Effector memory CD8-positive, alpha-beta T cell (primary cell): ENCODE measurements around the gene SAP30BP.

ENCODE experiments used
- ATAC-seq: fragments of 150-1000 bp; cut with Tn5 transposase; replicated peaks from 2 replicates; pipeline ENCODE4 v1.10.0; 2021; ENCODE audit warnings: mild to moderate bottlenecking, moderate library complexity
- DNase-seq, 3 experiments: peaks; one replicate each; pipeline ENCODE4 v3.0.0; 2021
- H3K27ac Mint-ChIP-seq, 2 donors: one replicate each; pipeline ENCODE4 v1.8.0; 2022; ENCODE audit warnings: mild to moderate bottlenecking in 2 of 2, mixed read lengths in 2 of 2, moderate library complexity in 2 of 2
- H3K27me3 Mint-ChIP-seq, 2 donors: one replicate each; pipeline ENCODE4 v1.8.0; 2022; ENCODE audit warnings: mixed read lengths in 2 of 2
- H3K36me3 Mint-ChIP-seq: one replicate; pipeline ENCODE4 v1.8.0; 2022; ENCODE audit warnings: mild to moderate bottlenecking, moderate library complexity, mixed read lengths; ENCODE audit not compliant: insufficient read depth
- H3K4me1 Mint-ChIP-seq, 2 donors: one replicate each; pipeline ENCODE4 v1.8.0; 2022; ENCODE audit warnings: low read depth in 2 of 2, mixed read lengths in 2 of 2
- H3K4me3 Mint-ChIP-seq, 2 donors: one replicate each; pipeline ENCODE4 v1.8.0; 2022; ENCODE audit warnings: mild to moderate bottlenecking in 2 of 2, mixed read lengths in 2 of 2, moderate library complexity in 2 of 2
- H3K9me3 Mint-ChIP-seq, 2 donors: one replicate each; pipeline ENCODE4 v1.8.0; 2022; ENCODE audit warnings: mixed read lengths in 2 of 2

Gene SAP30BP

DNA sequence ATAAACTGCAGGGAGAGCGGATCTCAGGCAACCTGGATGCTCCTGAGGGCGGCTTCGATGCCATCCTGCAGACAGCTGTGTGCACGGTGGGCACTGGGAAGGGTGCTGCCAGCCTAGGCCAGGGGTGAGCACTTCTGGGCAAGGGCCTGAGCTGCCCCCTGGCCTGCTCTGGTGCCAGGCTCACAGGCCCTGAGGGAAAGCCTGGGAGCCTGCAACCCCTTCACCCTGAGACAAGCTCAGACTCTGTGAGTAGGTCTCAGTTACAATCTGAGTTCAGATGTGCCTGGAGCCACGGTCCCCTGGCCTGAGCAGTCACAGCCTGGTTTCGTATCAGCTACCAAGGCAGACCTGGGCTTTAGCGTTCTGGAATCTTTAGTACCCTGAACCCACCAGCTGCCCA, 62.2 kb downstream of the SAP30BP start:
- Mint-ChIP-seq H3K4me1 (peaks cover 0 to 1% of the 10 kb centered on the region in 2 donors), H3K27me3 (no peaks in the 10 kb centered on the region), H3K36me3 (peaks cover 4% of the 10 kb centered on the region), H3K4me3 (no peak overlapping the region), H3K27ac (no peak overlapping the region), H3K9me3 (no peaks in the 10 kb centered on the region)
- no peak for DNase-seq
- ATAC-seq: no peak

DNA sequence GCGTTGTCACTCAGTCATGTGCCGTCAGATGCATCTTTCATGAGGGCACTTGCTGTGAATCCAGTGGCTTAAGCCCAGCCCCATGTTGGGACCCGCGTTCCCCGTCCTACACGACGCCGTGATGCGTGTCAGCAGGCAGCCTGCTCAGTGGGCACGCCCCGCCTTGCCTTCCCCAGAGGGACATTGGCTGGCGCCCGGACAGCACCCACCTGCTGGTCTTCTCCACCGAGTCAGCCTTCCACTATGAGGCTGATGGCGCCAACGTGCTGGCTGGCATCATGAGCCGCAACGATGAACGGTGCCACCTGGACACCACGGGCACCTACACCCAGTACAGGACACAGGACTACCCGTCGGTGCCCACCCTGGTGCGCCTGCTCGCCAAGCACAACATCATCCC, 62.9 kb downstream of the SAP30BP start:
- H3K4me1 Mint-ChIP-seq: peaks cover 0 to 6% of the 10 kb centered on the region in 2 donors
- DNase-seq: no peak
- no peak overlapping the region for H3K4me3 Mint-ChIP-seq
- no peaks in the 10 kb centered on the region for H3K27me3 Mint-ChIP-seq
- H3K9me3 Mint-ChIP-seq: no peaks in the 10 kb centered on the region
- no peak overlapping the region for H3K27ac Mint-ChIP-seq
- peaks cover 4% of the 10 kb centered on the region for H3K36me3 Mint-ChIP-seq
- no peak for ATAC-seq

DNA sequence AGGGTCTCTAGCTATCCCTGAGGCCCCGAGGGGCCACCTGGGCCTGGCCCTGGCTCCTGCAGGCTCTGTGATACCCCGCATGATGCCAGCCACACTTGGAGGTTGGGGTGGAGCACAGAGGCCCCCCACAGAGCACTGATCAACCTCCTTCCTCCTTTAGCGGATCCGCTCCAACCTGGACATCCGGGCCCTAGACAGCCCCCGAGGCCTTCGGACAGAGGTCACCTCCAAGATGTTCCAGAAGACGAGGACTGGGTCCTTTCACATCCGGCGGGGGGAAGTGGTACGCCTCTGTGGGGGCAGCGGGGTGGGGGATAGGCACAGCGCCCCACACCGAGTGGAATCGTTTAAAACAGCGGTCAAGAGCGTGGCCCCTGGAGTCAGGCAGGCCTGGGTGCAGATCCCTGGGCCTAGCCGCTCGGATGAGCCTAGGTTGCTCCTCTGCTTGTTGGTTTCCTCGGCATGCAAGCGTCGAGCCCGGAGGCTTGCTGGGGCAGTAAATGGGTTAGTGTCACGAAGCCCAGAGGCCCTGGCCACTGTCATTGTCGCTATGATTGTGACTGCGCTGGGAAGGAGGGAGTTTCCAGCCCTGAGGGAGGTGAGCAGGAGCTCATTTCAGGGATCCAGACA, 64.1 kb downstream of the SAP30BP start:
- DNase-seq: no peak
- Mint-ChIP-seq H3K27me3 (no peaks in the 10 kb centered on the region), H3K9me3 (no peaks in the 10 kb centered on the region), H3K27ac (no peak overlapping the region), H3K4me3 (no peak overlapping the region), H3K4me1 (peaks cover 0 to 6% of the 10 kb centered on the region in 2 donors), H3K36me3 (peaks cover 4% of the 10 kb centered on the region)
- ATAC-seq: no peak

DNA sequence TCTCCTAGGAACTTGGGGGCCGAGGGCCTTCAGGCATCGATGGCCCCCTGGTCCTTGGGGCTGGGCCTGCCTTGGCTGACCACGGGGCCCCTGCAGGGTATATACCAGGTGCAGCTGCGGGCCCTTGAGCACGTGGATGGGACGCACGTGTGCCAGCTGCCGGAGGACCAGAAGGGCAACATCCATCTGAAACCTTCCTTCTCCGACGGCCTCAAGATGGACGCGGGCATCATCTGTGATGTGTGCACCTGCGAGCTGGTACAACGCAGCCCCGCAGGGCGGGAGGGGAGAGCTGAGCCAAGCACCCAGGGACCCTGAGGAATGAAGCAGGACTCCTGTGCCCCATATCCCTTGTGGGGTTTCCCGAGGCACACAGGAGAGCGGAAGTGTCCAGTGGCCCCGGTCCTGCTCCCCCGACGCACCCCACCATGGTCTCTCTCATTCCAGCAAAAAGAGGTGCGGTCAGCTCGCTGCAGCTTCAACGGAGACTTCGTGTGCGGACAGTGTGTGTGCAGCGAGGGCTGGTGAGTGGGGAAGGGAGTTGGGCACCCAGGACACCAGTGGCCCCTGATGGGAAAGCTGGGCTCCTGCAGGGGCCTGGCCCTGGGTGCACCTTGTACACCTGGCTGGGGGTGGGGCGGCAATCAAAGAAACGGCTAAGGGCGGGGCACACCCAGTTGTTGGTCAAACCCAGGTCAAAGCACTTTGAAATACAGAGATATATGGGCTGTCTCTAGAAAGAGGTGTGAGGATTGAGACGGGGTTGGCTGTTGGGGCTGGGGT, 64.8 kb downstream of the SAP30BP start:
- ATAC-seq: no peak
- H3K4me3 Mint-ChIP-seq: no peak overlapping the region
- no peaks in the 10 kb centered on the region for H3K9me3 Mint-ChIP-seq
- peaks cover 0 to 6% of the 10 kb centered on the region in 2 donors for H3K4me1 Mint-ChIP-seq
- H3K27me3 Mint-ChIP-seq: no peaks in the 10 kb centered on the region
- DNase-seq: no peak
- peaks cover 4% of the 10 kb centered on the region for H3K36me3 Mint-ChIP-seq
- H3K27ac Mint-ChIP-seq: no peak overlapping the region

DNA sequence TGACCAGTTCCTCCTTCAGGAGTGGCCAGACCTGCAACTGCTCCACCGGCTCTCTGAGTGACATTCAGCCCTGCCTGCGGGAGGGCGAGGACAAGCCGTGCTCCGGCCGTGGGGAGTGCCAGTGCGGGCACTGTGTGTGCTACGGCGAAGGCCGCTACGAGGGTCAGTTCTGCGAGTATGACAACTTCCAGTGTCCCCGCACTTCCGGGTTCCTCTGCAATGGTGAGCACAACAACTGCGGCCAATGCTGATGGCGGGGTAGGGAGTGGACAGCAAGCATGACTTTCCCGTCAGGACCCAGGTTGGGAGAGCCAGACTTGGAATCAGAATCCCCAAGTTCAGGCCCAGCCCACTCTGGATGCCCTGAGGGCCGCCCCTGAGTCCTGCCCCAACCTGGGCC, 66.3 kb downstream of the SAP30BP start:
- no peak for DNase-seq
- Mint-ChIP-seq H3K27ac (peak overlapping the region in 1 of 2 donors; percentile 30), H3K27me3 (peaks cover 0 to 8% of the 10 kb centered on the region in 2 donors), H3K36me3 (peaks cover 4% of the 10 kb centered on the region), H3K4me3 (no peak overlapping the region), H3K4me1 (peaks cover 0 to 10% of the 10 kb centered on the region in 2 donors), H3K9me3 (no peaks in the 10 kb centered on the region)
- no peak for ATAC-seq

DNA sequence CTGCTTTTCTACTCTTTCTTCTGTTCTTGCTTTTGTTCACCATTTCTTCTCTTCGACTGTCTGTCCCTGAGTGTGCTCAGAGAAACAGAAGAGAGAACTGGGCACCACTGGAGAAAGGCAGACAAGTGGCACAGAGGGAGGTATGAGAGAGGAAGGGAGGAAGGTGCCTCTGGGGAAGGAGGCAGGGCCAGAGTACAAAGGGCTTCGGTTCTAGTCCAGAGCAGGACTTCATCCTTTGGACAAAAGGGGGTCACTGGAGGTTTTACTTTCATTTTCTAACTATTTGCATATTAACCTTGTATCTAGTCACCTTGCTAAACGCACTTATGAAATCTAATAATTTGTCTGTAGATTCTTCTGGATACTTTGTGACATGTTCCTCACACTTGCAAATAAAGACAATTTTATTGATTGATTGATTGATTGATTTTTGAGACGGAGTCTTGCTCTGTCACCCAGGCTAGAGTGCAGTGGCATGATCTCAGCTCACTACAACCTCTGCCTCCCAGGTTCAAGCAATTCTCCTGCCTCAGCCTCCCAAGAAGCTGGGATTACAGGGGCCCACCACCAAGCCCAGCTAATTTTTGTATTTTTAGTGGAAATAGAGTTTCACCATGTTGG, 67.6 kb downstream of the SAP30BP start:
- peaks cover 0 to 12% of the 10 kb centered on the region in 2 donors for H3K27me3 Mint-ChIP-seq
- ATAC-seq (no peak), DNase-seq (no peak)
- peak overlapping the region; percentile 27 to 40 for H3K4me3 Mint-ChIP-seq
- peak overlapping the region in 1 of 2 donors; percentile 30 for H3K27ac Mint-ChIP-seq
- H3K4me1 Mint-ChIP-seq: peaks cover 0 to 10% of the 10 kb centered on the region in 2 donors
- H3K36me3 Mint-ChIP-seq: peaks cover 4% of the 10 kb centered on the region
- no peaks in the 10 kb centered on the region for H3K9me3 Mint-ChIP-seq

DNA sequence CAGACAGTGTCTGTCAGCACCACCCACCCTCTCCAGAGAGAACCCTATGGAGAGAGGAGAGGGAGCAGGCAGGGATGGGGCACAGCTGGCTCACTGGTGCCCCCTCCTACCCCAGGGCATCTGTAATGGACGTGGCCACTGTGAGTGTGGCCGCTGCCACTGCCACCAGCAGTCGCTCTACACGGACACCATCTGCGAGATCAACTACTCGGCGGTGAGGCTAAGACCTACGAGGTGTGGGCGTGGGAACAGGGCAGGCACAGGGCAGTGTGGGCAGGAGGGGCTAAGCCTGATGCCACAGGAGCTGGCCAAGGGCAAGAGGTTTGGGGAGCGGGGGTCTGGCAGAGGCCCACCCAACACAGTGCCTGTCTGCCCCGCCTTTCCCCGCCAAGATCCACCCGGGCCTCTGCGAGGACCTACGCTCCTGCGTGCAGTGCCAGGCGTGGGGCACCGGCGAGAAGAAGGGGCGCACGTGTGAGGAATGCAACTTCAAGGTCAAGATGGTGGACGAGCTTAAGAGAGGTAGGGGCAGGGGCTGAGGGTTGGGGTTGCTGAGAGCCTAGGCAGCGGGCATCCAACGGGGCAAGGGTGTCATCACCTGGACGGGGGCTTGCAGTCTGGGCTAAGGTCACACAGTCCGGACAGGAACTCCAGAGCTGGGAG, 69.2 kb downstream of the SAP30BP start:
- no peak for DNase-seq
- no peaks in the 10 kb centered on the region for H3K9me3 Mint-ChIP-seq
- no peak overlapping the region for H3K27ac Mint-ChIP-seq
- no peak for ATAC-seq
- H3K36me3 Mint-ChIP-seq: peaks cover 4% of the 10 kb centered on the region
- no peak overlapping the region for H3K4me3 Mint-ChIP-seq
- H3K4me1 Mint-ChIP-seq: peaks cover 0 to 10% of the 10 kb centered on the region in 2 donors
- peaks cover 0 to 12% of the 10 kb centered on the region in 2 donors for H3K27me3 Mint-ChIP-seq

DNA sequence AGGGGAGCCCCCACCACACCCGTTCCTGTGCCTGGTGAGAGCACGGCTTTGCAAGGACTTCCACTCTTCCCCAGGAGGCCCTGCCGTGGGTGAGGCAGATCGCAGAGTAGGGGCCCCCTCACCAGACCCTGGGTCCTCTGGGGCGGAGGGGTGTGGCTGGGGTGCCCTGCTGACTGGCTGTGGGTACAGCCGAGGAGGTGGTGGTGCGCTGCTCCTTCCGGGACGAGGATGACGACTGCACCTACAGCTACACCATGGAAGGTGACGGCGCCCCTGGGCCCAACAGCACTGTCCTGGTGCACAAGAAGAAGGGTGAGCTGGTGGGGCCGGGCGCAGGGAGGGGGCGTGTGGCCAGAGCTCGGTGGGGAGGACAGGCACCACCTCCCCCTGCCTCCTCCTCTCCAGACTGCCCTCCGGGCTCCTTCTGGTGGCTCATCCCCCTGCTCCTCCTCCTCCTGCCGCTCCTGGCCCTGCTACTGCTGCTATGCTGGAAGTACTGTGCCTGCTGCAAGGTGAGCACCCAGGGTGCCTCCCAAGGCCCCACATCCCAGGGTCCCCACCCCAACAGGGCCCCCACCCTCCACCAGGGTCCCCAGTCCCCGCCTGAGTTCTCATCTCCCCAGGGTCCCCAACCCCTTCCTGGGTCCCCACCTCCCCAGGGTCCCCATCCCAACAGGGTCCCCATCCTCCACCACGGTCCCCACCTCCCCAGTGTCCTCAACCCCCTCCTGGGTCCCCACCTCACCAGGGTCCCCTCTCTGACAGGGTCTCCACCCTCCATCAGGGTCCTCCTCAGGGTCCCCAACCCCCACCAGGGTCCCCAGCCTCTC, 70.2 kb downstream of the SAP30BP start:
- Mint-ChIP-seq H3K27me3 (peaks cover 0 to 12% of the 10 kb centered on the region in 2 donors), H3K36me3 (no peaks in the 10 kb centered on the region), H3K9me3 (no peaks in the 10 kb centered on the region), H3K4me1 (peaks cover 0 to 10% of the 10 kb centered on the region in 2 donors), H3K27ac (no peak overlapping the region), H3K4me3 (no peak overlapping the region)
- DNase-seq: no peak
- no peak for ATAC-seq

DNA sequence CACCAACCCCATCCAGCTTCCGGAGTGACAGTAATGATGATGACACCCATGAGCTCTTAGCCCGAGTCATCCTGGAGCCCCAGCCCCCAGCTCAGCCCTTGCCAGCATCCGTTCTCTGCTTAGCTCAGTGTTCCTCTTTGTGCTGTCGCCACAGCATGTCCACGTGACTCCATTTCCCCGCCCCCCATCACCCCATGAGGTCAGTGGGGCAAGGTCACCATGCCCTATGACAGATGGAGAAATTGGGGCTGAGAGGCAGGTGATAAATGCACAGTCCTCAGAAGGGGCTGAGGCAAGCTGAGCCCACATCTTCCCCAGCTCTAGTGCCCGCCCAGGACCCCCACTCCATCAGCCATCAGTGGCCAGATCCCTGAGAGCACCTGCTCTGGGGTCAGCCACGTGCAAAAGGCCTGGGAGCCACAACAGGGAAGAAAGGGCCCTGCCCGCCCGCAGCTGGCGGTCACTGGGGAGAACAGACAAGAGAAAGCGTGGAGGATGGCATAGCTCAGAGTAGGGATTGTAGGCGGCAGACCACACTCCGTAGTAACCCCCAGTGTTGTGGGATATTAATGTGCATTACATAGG, 71.2 kb downstream of the SAP30BP start:
- Mint-ChIP-seq H3K36me3 (no peaks in the 10 kb centered on the region), H3K4me3 (no peak overlapping the region), H3K4me1 (peaks cover 0 to 10% of the 10 kb centered on the region in 2 donors), H3K9me3 (no peaks in the 10 kb centered on the region), H3K27me3 (peaks cover 0 to 12% of the 10 kb centered on the region in 2 donors), H3K27ac (peak overlapping the region in 1 of 2 donors; percentile 46)
- ATAC-seq (peak; percentile 33), DNase-seq (no peak)

DNA sequence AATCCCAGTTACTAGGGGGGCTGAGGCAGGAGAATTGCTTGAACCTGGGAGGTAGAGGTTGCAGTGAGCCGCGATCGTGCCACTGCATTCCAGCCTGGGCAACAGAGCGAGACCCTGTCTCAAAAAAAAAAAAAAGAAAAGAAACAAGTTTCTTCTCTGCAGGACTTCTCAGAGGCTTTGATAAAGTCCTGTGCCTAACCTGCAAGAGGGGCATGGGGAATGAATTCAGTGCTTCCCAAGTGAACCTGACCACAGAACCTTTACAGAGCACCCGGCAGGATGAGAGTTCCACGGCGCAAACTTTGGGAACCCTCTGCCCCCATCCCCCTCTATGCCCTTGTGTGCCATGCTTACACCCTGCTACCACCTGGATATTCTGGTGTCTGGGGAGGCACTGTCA, 72.0 kb downstream of the SAP30BP start:
- ATAC-seq: no peak
- Mint-ChIP-seq H3K36me3 (no peaks in the 10 kb centered on the region), H3K9me3 (no peaks in the 10 kb centered on the region), H3K27ac (no peak overlapping the region), H3K27me3 (peaks cover 0 to 12% of the 10 kb centered on the region in 2 donors), H3K4me1 (peaks cover 0 to 10% of the 10 kb centered on the region in 2 donors), H3K4me3 (no peak overlapping the region)
- no peak for DNase-seq

DNA sequence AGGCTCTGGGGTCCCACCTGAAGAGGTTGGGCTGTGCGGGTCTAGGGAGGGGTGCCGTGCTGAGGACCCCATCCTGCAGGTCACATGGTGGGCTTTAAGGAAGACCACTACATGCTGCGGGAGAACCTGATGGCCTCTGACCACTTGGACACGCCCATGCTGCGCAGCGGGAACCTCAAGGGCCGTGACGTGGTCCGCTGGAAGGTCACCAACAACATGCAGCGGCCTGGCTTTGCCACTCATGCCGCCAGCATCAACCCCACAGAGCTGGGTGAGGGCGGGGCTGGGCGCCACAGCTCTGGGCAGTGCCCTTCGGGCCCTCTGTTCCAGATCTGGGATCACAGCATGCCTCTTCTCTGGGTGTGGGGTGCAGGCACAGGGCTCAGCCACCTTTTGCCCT, 72.7 kb downstream of the SAP30BP start:
- H3K27ac Mint-ChIP-seq: no peak overlapping the region
- DNase-seq: no peak
- no peaks in the 10 kb centered on the region for H3K9me3 Mint-ChIP-seq
- peaks cover 0 to 4% of the 10 kb centered on the region in 2 donors for H3K4me1 Mint-ChIP-seq
- H3K36me3 Mint-ChIP-seq: no peaks in the 10 kb centered on the region
- H3K27me3 Mint-ChIP-seq: peaks cover 0 to 12% of the 10 kb centered on the region in 2 donors
- no peak overlapping the region for H3K4me3 Mint-ChIP-seq
- no peak for ATAC-seq

DNA sequence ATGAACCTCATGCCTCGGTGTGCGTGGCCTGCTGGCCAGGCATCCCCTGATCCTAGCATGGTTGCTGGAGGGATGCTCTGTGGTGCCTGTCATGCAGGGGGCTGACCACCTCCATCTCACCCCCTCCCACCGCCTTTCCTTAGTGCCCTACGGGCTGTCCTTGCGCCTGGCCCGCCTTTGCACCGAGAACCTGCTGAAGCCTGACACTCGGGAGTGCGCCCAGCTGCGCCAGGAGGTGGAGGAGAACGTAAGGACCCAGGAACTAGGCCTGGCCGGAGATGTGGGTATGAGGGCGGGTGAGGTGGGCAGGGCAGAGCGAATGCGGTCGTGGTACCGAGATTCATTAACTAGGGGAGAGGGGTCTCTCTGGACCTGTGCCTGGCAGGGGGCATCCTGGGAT, 73.1 kb downstream of the SAP30BP start:
- ATAC-seq (no peak), DNase-seq (no peak)
- H3K4me1 Mint-ChIP-seq: peaks cover 0 to 4% of the 10 kb centered on the region in 2 donors
- H3K4me3 Mint-ChIP-seq: no peak overlapping the region
- no peak overlapping the region for H3K27ac Mint-ChIP-seq
- H3K9me3 Mint-ChIP-seq: no peaks in the 10 kb centered on the region
- peaks cover 0 to 12% of the 10 kb centered on the region in 2 donors for H3K27me3 Mint-ChIP-seq
- H3K36me3 Mint-ChIP-seq: no peaks in the 10 kb centered on the region
